Fibroblast of the conjunctiva (primary cell): ENCODE measurements around the gene OSBPL6.
"Not testable (repeated sequence)": the region's sequence is repeated elsewhere in the genome, so short reads cannot be mapped to it uniquely, and the experiment has no call there.

Experiments
- DNase-seq: peaks from one replicate; pipeline ENCODE4 v3.0.0-alpha.2; 2010; ENCODE audit warnings: low read depth

Gene OSBPL6

GRCh38 chr2:178306352-178307073 lies 112.2 kb downstream of the OSBPL6 start:
- no peak for DNase-seq

DNA sequence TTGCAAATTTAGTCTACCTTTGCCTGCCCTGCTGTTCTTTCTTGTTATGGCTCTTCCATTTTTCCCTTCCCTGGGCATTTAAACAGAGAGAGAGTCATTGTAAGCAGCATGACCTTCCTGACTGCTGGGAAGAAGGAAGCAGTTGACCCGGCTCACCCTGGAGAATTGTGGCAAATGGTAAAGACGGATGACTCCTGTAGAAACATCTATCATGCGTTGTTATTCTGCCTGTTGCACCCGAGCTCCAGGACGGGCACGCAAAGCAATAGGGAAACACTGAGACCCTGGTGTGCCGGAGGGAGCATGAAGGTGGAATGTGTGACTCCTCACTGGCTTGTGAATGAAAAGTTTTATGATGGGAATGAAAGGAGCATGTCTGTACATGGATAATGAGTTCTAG lies 113.3 kb downstream of the OSBPL6 start:
- DNase-seq: no peak

- no peak for DNase-seq
Observed at GRCh38 chr2:178309541-178309940, 115.2 kb downstream of the OSBPL6 start.

GRCh38 chr2:178315078-178315477 lies 120.8 kb downstream of the OSBPL6 start:
- DNase-seq: no peak

- no peak for DNase-seq
Observed at GRCh38 chr2:178315488-178315948, 121.2 kb downstream of the OSBPL6 start.

DNA sequence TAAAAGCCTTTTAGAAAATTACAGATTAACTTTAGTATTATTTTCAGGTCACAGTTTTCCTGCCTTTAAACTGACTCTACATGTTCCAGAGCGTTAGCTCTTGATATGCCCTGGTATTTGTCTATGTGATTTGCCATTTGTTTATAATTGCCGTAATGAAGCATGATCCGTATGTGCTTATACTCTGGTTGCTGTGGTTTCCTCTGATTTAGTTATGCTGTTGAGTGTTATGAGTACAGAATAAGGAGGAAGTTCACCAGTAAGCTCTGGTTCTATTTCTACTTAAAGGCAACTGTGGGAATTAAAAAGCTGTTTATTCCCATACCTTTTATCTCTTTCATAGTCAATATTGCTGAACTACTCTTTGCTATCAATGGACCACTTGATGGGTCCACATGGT lies 123.5 kb downstream of the OSBPL6 start:
- DNase-seq: no peak

GRCh38 chr2:178320011-178320585 lies 125.8 kb downstream of the OSBPL6 start:
- no peak for DNase-seq

DNA sequence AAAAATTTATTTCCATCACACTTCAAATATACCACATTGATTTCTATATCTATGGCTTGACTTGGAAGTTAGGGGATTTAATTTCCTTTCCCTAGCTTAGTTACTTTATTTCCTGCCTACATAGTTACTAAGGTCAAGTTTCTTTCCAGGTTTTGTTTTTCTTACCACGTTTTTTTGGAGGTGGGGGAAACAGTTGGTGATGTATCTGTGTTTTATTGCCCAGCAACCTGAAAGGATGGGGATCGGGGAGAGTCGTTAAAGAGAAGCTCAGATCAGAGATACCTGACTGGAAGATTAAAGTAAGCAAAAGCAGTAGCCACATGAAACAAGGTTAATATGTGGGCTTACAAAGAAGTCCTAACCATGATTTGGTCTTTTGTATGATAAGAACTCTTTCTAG lies 127.8 kb downstream of the OSBPL6 start:
- no peak for DNase-seq

GRCh38 chr2:178323331-178323730 lies 129.0 kb downstream of the OSBPL6 start:
- DNase-seq: not testable (repeated sequence)

DNA sequence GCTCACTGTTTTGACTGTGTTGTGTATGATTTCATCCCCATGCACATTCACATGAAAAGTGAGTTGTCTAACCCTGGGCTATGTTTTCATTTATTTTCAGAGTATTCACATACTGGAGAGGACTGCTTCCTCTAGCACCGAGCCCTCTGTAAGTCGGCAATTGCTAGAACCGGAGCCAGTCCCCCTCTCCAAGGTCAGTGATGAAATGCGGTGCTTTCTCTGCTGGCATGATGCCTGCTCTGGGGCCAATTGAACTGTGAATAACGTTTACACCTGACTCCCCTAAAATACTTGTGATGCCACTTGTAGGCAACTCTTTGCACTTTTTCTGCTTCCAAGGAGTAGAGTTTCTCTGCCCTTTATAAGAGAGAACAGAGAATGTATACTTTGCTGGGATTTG lies 129.8 kb downstream of the OSBPL6 start:
- no peak for DNase-seq

DNA sequence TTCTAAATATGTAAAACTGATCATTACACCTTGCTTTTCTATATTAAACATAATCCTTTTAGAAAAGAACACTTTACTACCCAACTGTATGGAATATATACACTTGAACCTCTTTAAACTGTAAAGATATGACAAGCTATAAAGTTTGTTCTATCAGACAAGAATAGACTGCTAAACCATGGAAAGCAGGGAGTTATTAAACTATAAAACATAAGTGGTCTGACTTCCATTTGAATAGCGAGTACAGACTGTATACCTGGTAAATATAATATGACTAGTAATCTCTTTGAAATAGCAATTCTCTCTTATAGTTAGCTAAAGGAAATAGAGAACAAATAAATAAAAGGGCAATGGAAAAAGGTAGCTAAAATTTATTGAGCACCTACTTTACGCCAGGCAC lies 131.0 kb downstream of the OSBPL6 start:
- no peak for DNase-seq

GRCh38 chr2:178327516-178327915 lies 133.2 kb downstream of the OSBPL6 start:
- DNase-seq: no peak

DNA sequence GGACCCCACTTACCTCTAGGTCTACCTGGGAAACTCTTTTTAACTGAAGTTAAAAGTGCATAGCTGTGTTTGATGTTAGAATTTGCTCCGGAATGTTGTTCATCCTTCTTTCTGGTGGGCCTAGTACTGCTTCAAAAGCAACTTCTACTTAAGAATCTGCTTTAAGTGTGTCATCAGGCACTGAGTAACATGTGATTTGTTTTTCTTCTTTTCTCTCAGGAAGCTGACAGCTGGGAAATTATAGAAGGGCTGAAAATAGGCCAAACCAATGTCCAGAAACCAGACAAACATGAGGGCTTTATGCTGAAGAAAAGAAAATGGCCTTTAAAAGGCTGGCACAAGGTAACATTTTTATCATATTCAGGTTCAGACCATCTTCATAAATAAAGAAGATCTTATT lies 133.7 kb downstream of the OSBPL6 start:
- DNase-seq: no peak

- no peak for DNase-seq
Observed at GRCh38 chr2:178330175-178331017, 136.1 kb downstream of the OSBPL6 start.

DNA sequence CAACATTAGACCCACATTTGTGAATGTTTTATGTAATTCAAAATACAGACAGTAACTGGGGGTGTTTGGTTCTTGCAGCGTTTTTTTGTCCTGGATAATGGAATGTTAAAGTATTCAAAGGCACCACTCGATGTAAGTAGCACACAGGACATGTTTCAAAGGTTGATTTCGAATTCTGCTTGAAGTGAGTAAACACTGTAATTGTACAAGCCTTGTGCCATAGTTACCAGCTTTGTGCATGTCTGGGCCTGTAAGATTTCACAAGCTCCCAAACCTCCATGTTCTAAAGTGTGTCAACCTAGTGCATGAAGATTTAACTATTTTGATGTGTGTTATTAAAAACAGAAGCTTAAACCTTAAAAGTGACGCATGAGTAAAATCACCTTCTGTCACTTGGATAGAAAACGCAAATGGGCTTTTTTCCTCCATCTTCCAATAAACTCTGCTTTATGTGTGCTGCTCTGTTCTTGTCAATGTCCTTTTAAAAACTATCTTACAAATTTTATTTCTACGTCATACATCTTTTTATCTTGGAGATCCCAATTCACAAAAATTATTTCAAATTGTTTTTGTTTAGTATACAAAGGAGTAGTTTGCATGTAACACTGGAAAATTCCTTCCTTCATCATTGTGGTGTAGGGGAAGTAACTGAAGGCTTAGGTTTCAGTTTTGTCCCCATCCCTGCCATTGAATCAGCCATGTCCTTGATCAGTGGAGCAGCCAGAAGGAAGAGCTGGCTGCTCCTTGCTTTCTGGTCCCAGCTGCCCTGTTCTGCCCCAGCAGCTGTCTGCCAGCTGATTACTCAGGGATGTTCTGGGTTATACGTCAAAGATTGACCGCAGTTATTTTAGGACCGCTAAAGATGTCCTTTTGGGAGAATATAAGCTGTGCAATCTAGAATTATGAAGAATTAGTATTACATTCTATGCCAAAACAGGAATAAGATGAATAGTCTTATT lies 137.4 kb downstream of the OSBPL6 start:
- no peak for DNase-seq

DNA sequence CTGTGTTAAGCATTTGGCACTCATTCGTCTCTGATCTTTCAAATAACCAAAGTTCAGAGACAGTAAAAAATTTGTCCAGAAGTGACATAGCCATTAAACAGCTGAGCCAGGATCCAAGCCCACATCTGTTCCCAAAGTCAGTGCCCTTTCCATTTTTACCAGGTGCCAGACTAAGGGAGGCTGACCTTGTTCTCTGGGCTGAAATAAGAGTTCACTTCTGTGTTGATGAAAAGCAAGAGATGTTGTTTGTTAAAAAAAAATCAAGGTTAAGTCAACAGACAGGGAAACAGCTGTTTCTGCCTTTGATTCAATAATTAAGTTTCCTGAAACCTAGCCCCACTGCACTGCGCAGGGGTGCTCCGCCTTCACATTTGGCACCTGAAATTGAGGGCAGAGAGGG lies 139.5 kb downstream of the OSBPL6 start:
- DNase-seq: no peak

GRCh38 chr2:178335230-178335629 lies 140.9 kb downstream of the OSBPL6 start:
- no peak for DNase-seq

- no peak for DNase-seq
Observed at GRCh38 chr2:178344121-178344520, 149.8 kb downstream of the OSBPL6 start.

GRCh38 chr2:178345951-178346350 lies 151.6 kb downstream of the OSBPL6 start:
- DNase-seq: no peak

DNA sequence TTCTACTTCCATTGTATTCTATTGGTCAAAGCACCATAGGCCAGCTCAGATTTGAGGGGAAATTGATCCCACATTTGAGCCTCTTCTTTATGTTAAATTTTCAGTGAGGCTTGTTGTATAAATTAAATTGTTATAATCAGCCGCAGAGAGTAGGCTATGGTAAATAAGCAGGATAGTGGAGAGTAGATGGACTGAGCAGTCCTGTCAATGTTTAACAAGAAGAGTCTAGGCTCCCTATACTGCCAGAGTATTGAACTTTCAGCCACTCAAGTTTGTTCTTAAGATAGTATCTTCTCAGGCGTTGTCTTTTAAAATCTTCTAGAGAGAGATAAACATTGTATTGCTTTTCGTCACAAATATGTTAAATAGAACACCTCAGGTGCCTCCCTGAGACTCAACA lies 155.7 kb downstream of the OSBPL6 start:
- DNase-seq: no peak

DNA sequence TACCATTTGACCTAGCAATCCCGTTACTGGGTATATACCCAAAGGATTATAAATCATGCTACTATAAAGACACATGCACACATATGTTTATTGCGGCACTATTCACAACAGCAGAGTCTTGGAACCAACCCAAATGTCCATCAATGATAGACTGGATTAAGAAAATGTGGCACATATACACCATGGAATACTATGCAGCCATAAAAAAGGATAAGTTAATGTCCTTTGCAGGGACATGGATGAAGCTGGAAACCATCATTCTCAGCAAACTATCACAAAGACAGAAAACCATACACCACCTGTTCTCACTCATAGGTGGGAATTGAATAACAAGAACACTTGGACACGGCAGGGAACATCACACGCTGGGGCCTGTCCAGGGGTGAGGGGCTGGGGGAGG lies 163.4 kb downstream of the OSBPL6 start:
- DNase-seq: not testable (repeated sequence)
